GM12873 (cell line): Measurements from ENCODE around the gene AP2B1.

Source experiments
- CTCF ChIP-seq: IDR thresholded peaks from 2 replicates; pipeline ENCODE4 v1.5.1; 2012; ENCODE audit warnings: low read depth, mild to moderate bottlenecking, moderate library complexity, low read length, control low read depth; ENCODE audit not compliant: insufficient read depth; ENCODE audit errors: missing control alignments

Gene AP2B1

GRCh38 chr17:35557353-35557752, 29.8 kb upstream of the AP2B1 start:
- no peak for TF ChIP-seq CTCF

- TF ChIP-seq CTCF = no peak
Measured at GRCh38 chr17:35559495-35560210, 27.5 kb upstream of the AP2B1 start.

- no peak for TF ChIP-seq CTCF
Measured at GRCh38 chr17:35560703-35561102, 26.4 kb upstream of the AP2B1 start, which contains the start of gene SLFN14. SLFN14 (minus strand) TSS chr17:35560819; CDS start chr17:35558062, 2,757 bp downstream.

GRCh38 chr17:35566968-35567367, 20.2 kb upstream of the AP2B1 start:
- no peak for TF ChIP-seq CTCF

- no peak for TF ChIP-seq CTCF
Measured at GRCh38 chr17:35568561-35568960, 18.6 kb upstream of the AP2B1 start.

GRCh38 chr17:35569405-35569804, 17.7 kb upstream of the AP2B1 start:
- no peak for TF ChIP-seq CTCF

GRCh38 chr17:35575759-35576158, 11.4 kb upstream of the AP2B1 start:
- no peak for TF ChIP-seq CTCF
